Endothelial cell of umbilical vein (primary cell): ENCODE results near the gene NEXN. TPM values are rescaled to one million over a fixed set of nuclear protein-coding genes. Genes with fewer than 3 reads are reported as not detected.

Source experiments
- BruUV-seq: library from RNA; stranded (reverse); fragments of 400-500 nt; replicated peaks from 2 replicates; lab custom pipeline; 2021; lab: Mats Ljungman, UMichigan
- CTCF ChIA-PET: fragments of 300-600, 350-600 bp; sonication (Branson Sonifier 250); formaldehyde crosslinking; loops from one replicate; lab custom pipeline; 2021; ENCODE audit warnings: antibody characterized with exemption, inconsistent platforms; lab: Charles Lee
- POLR2A ChIA-PET: fragments of 300-600, 350-600 bp; sonication (Branson Sonifier 250); formaldehyde crosslinking; loops from one replicate; lab custom pipeline; 2021; ENCODE audit warnings: antibody characterized with exemption, inconsistent platforms; lab: Charles Lee
- DNase-seq: peaks from one replicate; pipeline ENCODE4 v3.0.0-alpha.2; 2011; ENCODE audit warnings: low read depth, low spot score
- FAIRE-seq: peaks from 2 replicates; lab custom pipeline; 2011; peaks lifted over from hg19 to GRCh38; lab: Jason Lieb, UNC
- H2AFZ ChIP-seq: 2 replicates; pipeline ENCODE4 v1.6.0; 2012; ENCODE audit warnings: low read depth, low read length, control low read depth, inconsistent platforms
- H3K27ac ChIP-seq: 2 replicates; pipeline ENCODE4 v1.5.1; 2011; ENCODE audit warnings: low read depth, mild to moderate bottlenecking, control low read depth, low read length, moderate library complexity; ENCODE audit not compliant: insufficient read depth
- H3K27me3 ChIP-seq, 2 experiments: 2 replicates each; pipeline versions ENCODE4 v1.6.0 to v1.6.1; 2011; ENCODE audit warnings: low read length in 2 of 2, mixed read lengths in 1 of 2; ENCODE audit not compliant: control insufficient read depth in 2 of 2, insufficient read depth in 2 of 2
- H3K36me3 ChIP-seq, 2 experiments: 2 replicates in 1 of 2; 3 replicates in 1 of 2; pipeline ENCODE4 v1.5.1; 2011; ENCODE audit warnings: low read length in 2 of 2, mild to moderate bottlenecking in 1 of 2, moderate library complexity in 1 of 2; ENCODE audit not compliant: control insufficient read depth in 2 of 2, insufficient read depth in 2 of 2; ENCODE audit errors: extremely low read depth in 1 of 2
- H3K4me1 ChIP-seq: 3 replicates; pipeline ENCODE4 v1.5.1; 2011; ENCODE audit warnings: mild to moderate bottlenecking, low read length; ENCODE audit not compliant: control insufficient read depth, insufficient read depth; ENCODE audit errors: extremely low read depth
- H3K4me2 ChIP-seq: 2 replicates; pipeline ENCODE4 v1.6.1; 2011; ENCODE audit warnings: low read length, control low read depth, mixed read lengths; ENCODE audit not compliant: insufficient read depth
- H3K4me3 ChIP-seq, 3 experiments: fragments of 200-600 bp in 1 of 3; sonication (generic), shearing (Covaris generic) in 1 of 3; replicated peaks in 1 of 3; 2 replicates each; pipeline ENCODE4 v1.5.1; 2011 to 2016; ENCODE audit warnings: control low read depth in 3 of 3, low read length in 3 of 3, mild to moderate bottlenecking in 2 of 3, inconsistent platforms in 1 of 3, low read depth in 1 of 3, moderate library complexity in 1 of 3; ENCODE audit not compliant: insufficient read depth in 1 of 3
- H3K79me2 ChIP-seq: 2 replicates; pipeline ENCODE4 v1.6.0; 2012; ENCODE audit warnings: low read length, inconsistent platforms; ENCODE audit not compliant: control insufficient read depth, insufficient read depth
- H3K9ac ChIP-seq: replicated peaks from 2 replicates; pipeline ENCODE3; 2011; ENCODE audit warnings: low read length, control low read depth; ENCODE audit not compliant: insufficient read depth; ENCODE audit errors: extremely low read depth
- H3K9me1 ChIP-seq: replicated peaks from 3 replicates; pipeline ENCODE4 v1.6.0; 2011; ENCODE audit warnings: mild to moderate bottlenecking, low read length; ENCODE audit not compliant: control insufficient read depth, insufficient read depth; ENCODE audit errors: extremely low read depth
- H3K9me3 ChIP-seq: replicated peaks from 2 replicates; pipeline ENCODE4 v1.5.1; 2012; ENCODE audit warnings: low read length, inconsistent platforms; ENCODE audit not compliant: control insufficient read depth, insufficient read depth
- H4K20me1 ChIP-seq: replicated peaks from 2 replicates; pipeline ENCODE3; 2011; ENCODE audit warnings: mild to moderate bottlenecking, low read length; ENCODE audit not compliant: control insufficient read depth, insufficient read depth; ENCODE audit errors: extremely low read depth
- EZH2 ChIP-seq: IDR thresholded peaks from 2 replicates; pipeline ENCODE4 v1.6.1; 2012; ENCODE audit warnings: borderline replicate concordance, low read depth, mild to moderate bottlenecking, moderate library complexity, low read length, inconsistent platforms; ENCODE audit not compliant: severe bottlenecking
- FOS ChIP-seq: IDR thresholded peaks from 2 replicates; pipeline ENCODE4 v1.6.1; 2011; ENCODE audit warnings: mild to moderate bottlenecking, low read length, moderate library complexity, borderline replicate concordance; ENCODE audit not compliant: insufficient read depth
- GATA2 ChIP-seq: IDR thresholded peaks from 2 replicates; pipeline ENCODE4 v1.7.0; 2011; ENCODE audit warnings: low read depth, mild to moderate bottlenecking, moderate library complexity, mixed read lengths, low read length; ENCODE audit not compliant: insufficient read length, insufficient read depth
- JUN ChIP-seq: IDR thresholded peaks from 2 replicates; pipeline ENCODE4 v1.6.1; 2011; ENCODE audit warnings: borderline replicate concordance, low read depth; ENCODE audit not compliant: insufficient read length, insufficient read depth
- MYC ChIP-seq: IDR thresholded peaks from one replicate; pipeline ENCODE4 v1.6.1; 2011; ENCODE audit warnings: mild to moderate bottlenecking, low read depth, low read length
- POLR2A ChIP-seq: IDR thresholded peaks from 2 replicates; pipeline ENCODE4 v1.6.1; 2012; ENCODE audit warnings: low read depth, mild to moderate bottlenecking, control low read depth, low read length
- POLR2AphosphoS5 ChIP-seq: IDR thresholded peaks from 2 replicates; pipeline ENCODE4 v1.6.1; 2012; ENCODE audit warnings: low read depth, mild to moderate bottlenecking, control low read depth, low read length, moderate library complexity; ENCODE audit not compliant: insufficient read depth
- dilution Hi-C: fragments of 300-500 bp; cut with MboI; formaldehyde crosslinking; loops from one replicate; pipeline ENCODE4 v1.15.0; 2019; ENCODE audit warnings: low sequenced_read_pairs; ENCODE audit not compliant: extremely low pct_ligation_motif_present
- intact Hi-C: fragments of 100-400 bp; cut with micrococcal nuclease; formaldehyde crosslinking; loops from one replicate; pipeline ENCODE4 v1.10.0; 2022
- polyA plus RNA-seq, 4 experiments: library from polyadenylated mRNA; depleted of rRNA in 3 of 4; stranded (reverse) in 3 of 4; unstranded in 1 of 4; fragments of >200 nt; gene quantifications; 2 replicates each; pipeline versions ENCODE4 v1.2.1 to v1.2.3, GENCODE V29; 2011 to 2012; ENCODE audit warnings: missing spikeins in 1 of 4
- total RNA-seq: library from RNA; stranded (reverse); gene quantifications from 2 replicates; pipeline ENCODE4 v1.2.3, GENCODE V29; 2021
- TF ChIP-seq, protein P1 (sequence below): IDR thresholded peaks from 2 replicates; pipeline ENCODE4 v1.6.1; 2011; ENCODE audit not compliant: insufficient read depth, insufficient read length
- TF ChIP-seq, protein P2 (sequence below), 2 donors: IDR thresholded peaks; 1 replicate in 1 of 2; 2 replicates in 1 of 2; pipeline ENCODE4 v1.5.1; 2011; ENCODE audit warnings: low read length in 2 of 2, mild to moderate bottlenecking in 2 of 2, moderate library complexity in 2 of 2, control low read depth in 1 of 2, inconsistent platforms in 1 of 2, low read depth in 1 of 2; ENCODE audit not compliant: insufficient read depth in 1 of 2; ENCODE audit errors: extremely low read depth in 1 of 2

NEXN gene
- total and polyA plus RNA-seq, 2 donors (not counting 3 experiments of a cell fraction or from before 2014, with no cell fraction given): 1.0 to 11.7 TPM

DNA sequence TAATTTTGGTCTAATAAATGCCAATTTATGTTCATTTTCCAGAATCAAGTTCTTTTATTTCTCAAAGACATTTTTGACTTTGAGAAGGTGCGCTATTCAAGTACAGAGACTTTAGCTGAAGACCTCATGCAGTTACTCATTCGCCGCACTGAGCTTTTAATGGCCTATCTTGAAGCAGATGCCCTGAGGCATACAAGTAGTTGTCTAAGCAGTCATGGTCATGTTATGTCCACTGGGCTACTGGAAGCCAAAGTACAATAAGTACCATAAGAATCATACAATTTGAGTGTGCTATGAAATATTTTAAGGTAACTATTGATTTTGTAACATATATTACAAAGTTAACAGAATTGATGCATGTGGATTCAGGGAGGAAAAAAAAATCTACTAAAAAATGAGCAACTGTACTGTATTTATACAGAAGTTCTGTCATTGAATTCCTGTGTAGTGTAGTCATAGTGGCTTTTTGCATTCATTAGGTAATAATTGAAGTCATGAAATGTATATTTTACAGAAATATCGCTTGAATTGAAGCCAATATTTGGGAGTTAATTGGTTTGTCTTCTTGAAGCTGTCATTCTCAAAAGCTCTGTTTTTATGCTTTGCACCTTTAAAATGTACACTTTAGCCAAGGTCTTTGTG is 13.5 kb upstream of the NEXN start:
- dilution Hi-C loops (no loop called here), intact Hi-C loops (no loop called here)
- no peak overlapping the region for H3K9ac ChIP-seq
- ChIA-PET POLR2A (interaction anchor here (0.6 kb wide), 1 partner anchor 11 kb away, joined by 3 read pairs; no protein-coding TSS in a partner anchor), CTCF (interaction anchor here (1.4 kb wide), 1 partner anchor 30 kb away, joined by 3 read pairs; no protein-coding TSS in a partner anchor)
- no peaks in the 10 kb centered on the region for H3K4me1 ChIP-seq
- no peak overlapping the region for H3K27ac ChIP-seq
- no peaks in the 10 kb centered on the region for H3K79me2 ChIP-seq
- TF ChIP-seq POLR2AphosphoS5 (no peak), FOS (no peak), EZH2 (no peak), POLR2A (no peak), MYC (no peak), GATA2 (no peak), JUN (no peak)
- TF ChIP-seq, protein P1, sequence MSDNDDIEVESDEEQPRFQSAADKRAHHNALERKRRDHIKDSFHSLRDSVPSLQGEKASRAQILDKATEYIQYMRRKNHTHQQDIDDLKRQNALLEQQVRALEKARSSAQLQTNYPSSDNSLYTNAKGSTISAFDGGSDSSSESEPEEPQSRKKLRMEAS: no peak
- TF ChIP-seq, protein P2, sequence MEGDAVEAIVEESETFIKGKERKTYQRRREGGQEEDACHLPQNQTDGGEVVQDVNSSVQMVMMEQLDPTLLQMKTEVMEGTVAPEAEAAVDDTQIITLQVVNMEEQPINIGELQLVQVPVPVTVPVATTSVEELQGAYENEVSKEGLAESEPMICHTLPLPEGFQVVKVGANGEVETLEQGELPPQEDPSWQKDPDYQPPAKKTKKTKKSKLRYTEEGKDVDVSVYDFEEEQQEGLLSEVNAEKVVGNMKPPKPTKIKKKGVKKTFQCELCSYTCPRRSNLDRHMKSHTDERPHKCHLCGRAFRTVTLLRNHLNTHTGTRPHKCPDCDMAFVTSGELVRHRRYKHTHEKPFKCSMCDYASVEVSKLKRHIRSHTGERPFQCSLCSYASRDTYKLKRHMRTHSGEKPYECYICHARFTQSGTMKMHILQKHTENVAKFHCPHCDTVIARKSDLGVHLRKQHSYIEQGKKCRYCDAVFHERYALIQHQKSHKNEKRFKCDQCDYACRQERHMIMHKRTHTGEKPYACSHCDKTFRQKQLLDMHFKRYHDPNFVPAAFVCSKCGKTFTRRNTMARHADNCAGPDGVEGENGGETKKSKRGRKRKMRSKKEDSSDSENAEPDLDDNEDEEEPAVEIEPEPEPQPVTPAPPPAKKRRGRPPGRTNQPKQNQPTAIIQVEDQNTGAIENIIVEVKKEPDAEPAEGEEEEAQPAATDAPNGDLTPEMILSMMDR (IDR thresholded peaks at IDR 0.05; ENCODE audit: extremely low read depth in 1 of 2, insufficient read depth in 1 of 2, low read depth in 1 of 2, low read length in 2 of 2): no peak
- DNase-seq: no peak
- no TSS peak for BruUV-seq
- no peaks in the 10 kb centered on the region for H3K36me3 ChIP-seq
- no peaks in the 10 kb centered on the region for H3K9me3 ChIP-seq
- H3K4me3 ChIP-seq: no peak overlapping the region
- FAIRE-seq: no peak
- H2AFZ ChIP-seq: no peak overlapping the region
- no peak overlapping the region for H3K4me2 ChIP-seq
- no peaks in the 10 kb centered on the region for H4K20me1 ChIP-seq
- no peaks in the 10 kb centered on the region for H3K27me3 ChIP-seq
- H3K9me1 ChIP-seq: no peaks in the 10 kb centered on the region
